Activated B cell treated with CpG ODN at 0.5 μM for 24 hours (primary cell): ENCODE results near the gene CACNB4. TPM values are rescaled to one million over a fixed set of nuclear protein-coding genes. Genes with fewer than 3 reads are reported as not detected.

ENCODE experiments used
- ATAC-seq: fragments of 200-7000 bp; cut with Tn5 transposase; one replicate; pipeline ENCODE4 v1.10.0; 2021; ENCODE audit warnings: low read depth, mild to moderate bottlenecking, moderate library complexity
- CTCF ChIA-PET: fragments of 350-600 bp; sonication (Branson Sonifier 250); formaldehyde crosslinking; loops from one replicate; lab custom pipeline; 2021; ENCODE audit warnings: antibody characterized with exemption; lab: Charles Lee
- POLR2A ChIA-PET: fragments of 350-600 bp; sonication (Branson Sonifier 250); formaldehyde crosslinking; loops from one replicate; lab custom pipeline; 2021; ENCODE audit warnings: antibody characterized with exemption; lab: Charles Lee
- DNase-seq: peaks from one replicate; pipeline ENCODE4 v3.0.0; 2022
- H3K27ac Mint-ChIP-seq: one replicate; pipeline ENCODE4 v1.8.0; 2020; ENCODE audit warnings: mixed read lengths
- H3K27me3 Mint-ChIP-seq: one replicate; pipeline ENCODE4 v1.8.0; 2021; ENCODE audit warnings: mixed read lengths
- H3K36me3 Mint-ChIP-seq: one replicate; pipeline ENCODE4 v1.8.0; 2021; ENCODE audit warnings: low read depth, mixed read lengths
- H3K4me1 Mint-ChIP-seq: one replicate; pipeline ENCODE4 v1.8.0; 2021; ENCODE audit warnings: mixed read lengths
- H3K4me3 Mint-ChIP-seq: one replicate; pipeline ENCODE4 v1.8.0; 2020; ENCODE audit warnings: mild to moderate bottlenecking, mixed read lengths
- H3K9me3 Mint-ChIP-seq: one replicate; pipeline ENCODE4 v1.8.0; 2020; ENCODE audit warnings: mixed read lengths
- CTCF ChIP-seq: fragments of 200-600 bp; IDR thresholded peaks from one replicate; pipeline ENCODE4 v1.8.0; 2022; ENCODE audit warnings: antibody characterized with exemption, mild to moderate bottlenecking
- intact Hi-C: fragments of 100-400 bp; cut with micrococcal nuclease; formaldehyde crosslinking; loops from one replicate; pipeline ENCODE4 v1.15.1; 2024
- total RNA-seq: library from RNA; stranded (reverse); gene quantifications from 2 replicates; pipeline ENCODE4 v1.2.3, GENCODE V29; 2022

The CACNB4 gene
- total RNA-seq, 1 donor from 2014 or later, result 0.86 TPM

GRCh38 chr2:151987484-151987883, 111.4 kb downstream of the CACNB4 start:
- TF ChIP-seq CTCF, result no peak
- no peak for ATAC-seq
- no peaks in the 10 kb centered on the region for H3K36me3 Mint-ChIP-seq
- intact Hi-C loops, result no loop called here
- no peaks in the 10 kb centered on the region for H3K4me1 Mint-ChIP-seq
- no peak overlapping the region for H3K4me3 Mint-ChIP-seq
- CTCF ChIA-PET, result no interaction called here
- no peak for DNase-seq
- H3K9me3 Mint-ChIP-seq, result no peaks in the 10 kb centered on the region
- H3K27ac Mint-ChIP-seq, result no peak overlapping the region
- peaks cover 8% of the 10 kb centered on the region for H3K27me3 Mint-ChIP-seq
- POLR2A ChIA-PET, result no interaction called here

- Mint-ChIP-seq H3K9me3 (no peaks in the 10 kb centered on the region), H3K27me3 (peaks cover 9% of the 10 kb centered on the region), H3K4me1 (no peaks in the 10 kb centered on the region), H3K4me3 (no peak overlapping the region), H3K36me3 (no peaks in the 10 kb centered on the region), H3K27ac (no peak overlapping the region)
- no peak for DNase-seq
- no peak for TF ChIP-seq CTCF
- intact Hi-C loops, result no loop called here
- no peak for ATAC-seq
- CTCF ChIA-PET, result interaction anchor here (1.1 kb wide), 1 partner anchor 14 kb away, joined by 4 read pairs; no protein-coding TSS in a partner anchor
- POLR2A ChIA-PET, result no interaction called here
Observed at GRCh38 chr2:151984424-151985083, 114.3 kb downstream of the CACNB4 start.

- intact Hi-C loops, result no loop called here
- DNase-seq (no peak), ATAC-seq (no peak)
- Mint-ChIP-seq H3K27ac (no peak overlapping the region), H3K27me3 (peaks cover 9% of the 10 kb centered on the region), H3K36me3 (no peaks in the 10 kb centered on the region), H3K4me1 (no peaks in the 10 kb centered on the region), H3K9me3 (no peaks in the 10 kb centered on the region), H3K4me3 (no peak overlapping the region)
- no peak for TF ChIP-seq CTCF
- CTCF ChIA-PET, result interaction anchor here (0.6 kb wide), 1 partner anchor 15 kb away, joined by 4 read pairs; no protein-coding TSS in a partner anchor
- POLR2A ChIA-PET, result no interaction called here
Observed at GRCh38 chr2:151983221-151983620, 115.6 kb downstream of the CACNB4 start.

- ATAC-seq, result no peak
Observed at GRCh38 chr2:151981886-151982285, 117.0 kb downstream of the CACNB4 start.

More at GRCh38 chr2:151981886-151982285, 117.0 kb downstream of the CACNB4 start:
- intact Hi-C loops, result no loop called here
- ChIA-PET CTCF (no interaction called here), POLR2A (no interaction called here)
- Mint-ChIP-seq H3K36me3 (no peaks in the 10 kb centered on the region), H3K4me1 (no peaks in the 10 kb centered on the region), H3K27me3 (peaks cover 9% of the 10 kb centered on the region), H3K27ac (no peak overlapping the region), H3K4me3 (no peak overlapping the region), H3K9me3 (no peaks in the 10 kb centered on the region)
- no peak for DNase-seq
- TF ChIP-seq CTCF, result no peak
